ENCODE results near the gene ACBD3.

ACBD3 gene

DNA sequence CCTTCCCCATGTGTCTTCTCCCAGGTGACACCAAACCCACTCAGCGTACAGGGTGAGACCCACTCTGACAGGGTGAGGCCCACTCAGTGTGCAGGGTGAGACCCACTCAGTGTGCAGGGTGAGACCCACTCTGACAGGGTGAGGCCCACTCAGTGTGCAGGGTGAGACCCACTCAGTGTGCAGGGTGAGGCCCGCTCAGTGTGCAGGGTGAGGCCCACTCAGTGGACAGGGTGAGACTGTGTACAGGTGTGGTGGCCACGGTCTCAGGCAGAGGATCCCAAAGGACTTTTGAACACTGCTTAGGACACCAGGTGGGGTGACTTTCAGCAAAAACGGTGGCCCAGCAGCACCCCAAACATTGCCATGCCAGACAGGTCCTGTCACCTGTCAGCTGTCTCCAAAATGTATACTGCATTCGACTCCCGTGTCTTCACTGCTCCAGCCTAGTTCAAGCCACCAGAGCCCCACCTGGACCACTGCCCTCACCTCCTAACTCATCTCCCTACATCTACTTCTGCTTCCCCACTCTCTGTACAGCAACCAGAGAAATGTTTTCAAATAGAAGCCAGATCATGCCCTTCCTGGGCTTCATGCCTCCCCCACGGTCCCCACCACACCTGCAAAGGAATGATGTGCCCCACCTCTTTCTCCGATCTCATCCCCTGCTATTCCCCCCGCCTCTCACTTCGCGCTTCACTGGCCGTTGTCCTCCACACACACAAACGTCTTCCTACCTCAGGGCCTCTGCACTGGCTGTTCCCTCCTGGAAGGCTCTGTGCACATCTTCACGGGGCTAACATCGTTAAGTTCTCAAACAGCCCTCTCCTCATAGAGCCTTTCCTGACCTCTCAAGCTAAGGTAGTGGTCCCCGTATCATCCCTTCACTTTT lies 52.1 kb downstream of the ACBD3 start:
- DNase-seq (ENCODE audit: low spot score), result no peak

DNA sequence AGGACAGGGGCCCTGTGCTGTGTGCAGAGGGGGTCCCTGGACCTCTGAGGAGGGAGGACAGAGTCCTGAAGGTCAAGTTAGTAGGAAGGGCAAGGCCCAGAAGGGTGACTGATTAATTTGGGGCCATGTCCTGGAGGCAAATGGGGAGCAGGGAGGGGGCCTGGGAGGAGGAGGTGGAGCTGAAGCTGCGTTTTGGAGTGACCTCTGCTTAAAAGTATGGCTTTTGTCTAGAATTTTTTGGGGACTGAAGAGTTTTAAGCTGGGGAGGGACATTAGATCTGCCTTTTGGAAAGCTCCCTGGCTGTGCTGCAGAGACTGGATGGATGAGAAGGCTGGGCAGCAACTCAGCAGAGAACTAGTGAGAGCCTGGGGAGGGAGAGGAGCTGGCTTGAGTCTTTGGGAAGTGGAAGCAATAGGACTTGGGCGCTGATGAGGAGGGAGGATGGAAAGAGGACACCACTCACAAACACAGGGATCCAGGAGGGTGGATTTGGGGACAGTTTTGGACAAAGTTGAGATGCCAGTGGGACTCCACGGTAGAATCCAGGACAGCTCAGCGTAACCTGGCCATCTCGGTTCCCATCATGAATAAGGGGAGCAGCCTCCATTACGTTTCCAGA lies 52.9 kb downstream of the ACBD3 start:
- no peak for DNase-seq (ENCODE audit: low spot score)

GRCh38 chr1:226132728-226133503 lies 53.6 kb downstream of the ACBD3 start:
- DNase-seq (ENCODE audit: low spot score), result no peak

- DNase-seq (ENCODE audit: low spot score), result no peak
Measured at GRCh38 chr1:226131639-226132038, 54.9 kb downstream of the ACBD3 start.

DNA sequence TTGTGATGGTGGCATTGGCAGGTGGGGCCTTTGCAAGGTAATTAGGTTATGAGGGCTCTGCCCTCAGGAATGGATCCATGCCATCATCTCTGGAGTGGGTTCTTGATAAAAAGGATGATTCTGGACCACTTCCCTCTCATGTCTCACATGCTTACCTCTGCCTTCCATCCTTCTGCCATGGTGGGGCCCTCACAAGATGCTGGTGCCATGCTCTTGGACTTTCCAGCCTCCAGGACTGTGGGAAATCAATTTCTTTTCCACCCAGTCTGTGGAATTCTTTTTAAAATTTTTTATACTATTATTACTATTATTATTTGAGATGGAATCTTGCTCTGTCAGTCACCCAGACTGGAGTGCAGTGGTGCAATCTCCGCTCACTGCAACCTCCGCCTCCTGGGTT lies 57.3 kb downstream of the ACBD3 start:
- no peak for DNase-seq (ENCODE audit: low spot score)

DNA sequence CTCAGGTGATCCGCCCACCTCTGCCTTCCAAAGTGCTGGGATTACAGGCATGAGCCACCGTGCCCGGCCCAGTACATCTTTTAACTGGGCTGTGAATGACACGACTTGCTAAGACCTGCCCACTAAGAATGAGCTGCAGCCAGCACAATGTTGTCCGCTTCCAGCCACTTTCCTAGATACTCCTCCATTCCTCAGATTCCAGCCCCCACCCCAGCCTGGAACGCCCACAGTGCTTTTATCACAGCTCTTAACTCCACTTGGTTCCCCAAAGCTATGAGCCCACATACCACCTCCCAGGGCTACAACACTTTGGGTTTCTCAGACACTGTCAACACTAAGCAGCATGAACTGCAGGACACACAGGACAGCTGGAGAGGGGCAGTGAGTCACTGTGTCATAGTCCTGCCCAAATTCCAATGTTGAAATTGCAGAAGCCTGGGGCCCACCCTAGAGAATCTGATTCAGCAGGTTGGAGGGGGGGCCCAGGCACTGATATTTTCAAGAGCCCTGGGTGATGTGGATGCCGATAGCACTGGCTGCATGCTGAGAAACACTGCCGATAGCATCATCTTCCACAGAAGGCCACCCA lies 58.0 kb downstream of the ACBD3 start:
- no peak for DNase-seq (ENCODE audit: low spot score)

- no peak for DNase-seq (ENCODE audit: low spot score)
Measured at GRCh38 chr1:226126824-226127569, 59.5 kb downstream of the ACBD3 start.

- no peak for DNase-seq (ENCODE audit: low spot score)
Measured at GRCh38 chr1:226125831-226126230, 60.7 kb downstream of the ACBD3 start.

- peak; percentile 89 for DNase-seq (ENCODE audit: low spot score)
Measured at GRCh38 chr1:226125097-226125630, 61.4 kb downstream of the ACBD3 start.

DNA sequence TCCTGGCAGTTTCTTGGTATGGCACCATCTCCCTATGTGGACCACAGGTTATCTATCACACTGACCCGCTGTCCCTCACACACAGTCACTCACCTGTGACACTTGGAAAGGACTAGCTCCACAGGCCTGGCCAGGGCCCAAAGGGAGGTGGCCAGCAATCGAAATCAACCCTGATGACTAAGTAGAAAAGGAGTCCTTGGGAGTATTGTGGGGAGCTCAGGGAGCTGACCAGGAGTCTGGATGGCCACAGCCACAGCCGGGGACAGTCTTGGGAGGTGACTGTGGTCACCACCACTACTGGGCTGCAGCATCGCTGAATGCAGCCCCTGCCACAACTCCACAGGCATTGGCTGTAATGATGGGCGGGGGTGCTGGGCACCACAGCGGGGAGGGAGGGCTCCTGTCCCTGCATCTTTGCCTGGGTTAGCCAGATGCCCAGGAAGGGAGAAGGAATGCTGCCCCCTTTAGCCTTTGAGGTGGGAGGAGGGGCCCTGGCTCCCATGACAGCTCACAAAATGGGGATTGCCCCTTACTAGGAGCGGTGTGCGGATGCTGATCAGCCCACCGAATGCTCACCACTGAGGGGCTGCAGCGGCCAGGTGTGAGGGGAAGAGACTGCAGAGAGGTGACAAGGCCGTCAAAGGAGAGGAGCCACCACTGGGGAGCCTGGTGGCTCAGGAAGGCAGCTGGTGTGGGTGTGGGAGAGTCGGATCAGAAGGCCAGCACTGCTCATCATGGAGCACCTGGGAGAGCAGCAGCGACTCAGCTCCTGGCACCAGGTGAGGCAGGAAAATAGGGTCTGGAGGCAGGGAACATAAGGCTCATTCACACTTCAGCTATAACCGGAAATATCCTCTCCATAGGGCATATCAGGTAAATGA lies 62.7 kb downstream of the ACBD3 start:
- DNase-seq (ENCODE audit: low spot score), result no peak

- no peak for DNase-seq (ENCODE audit: low spot score)
Measured at GRCh38 chr1:226123212-226123560, 63.4 kb downstream of the ACBD3 start.

DNA sequence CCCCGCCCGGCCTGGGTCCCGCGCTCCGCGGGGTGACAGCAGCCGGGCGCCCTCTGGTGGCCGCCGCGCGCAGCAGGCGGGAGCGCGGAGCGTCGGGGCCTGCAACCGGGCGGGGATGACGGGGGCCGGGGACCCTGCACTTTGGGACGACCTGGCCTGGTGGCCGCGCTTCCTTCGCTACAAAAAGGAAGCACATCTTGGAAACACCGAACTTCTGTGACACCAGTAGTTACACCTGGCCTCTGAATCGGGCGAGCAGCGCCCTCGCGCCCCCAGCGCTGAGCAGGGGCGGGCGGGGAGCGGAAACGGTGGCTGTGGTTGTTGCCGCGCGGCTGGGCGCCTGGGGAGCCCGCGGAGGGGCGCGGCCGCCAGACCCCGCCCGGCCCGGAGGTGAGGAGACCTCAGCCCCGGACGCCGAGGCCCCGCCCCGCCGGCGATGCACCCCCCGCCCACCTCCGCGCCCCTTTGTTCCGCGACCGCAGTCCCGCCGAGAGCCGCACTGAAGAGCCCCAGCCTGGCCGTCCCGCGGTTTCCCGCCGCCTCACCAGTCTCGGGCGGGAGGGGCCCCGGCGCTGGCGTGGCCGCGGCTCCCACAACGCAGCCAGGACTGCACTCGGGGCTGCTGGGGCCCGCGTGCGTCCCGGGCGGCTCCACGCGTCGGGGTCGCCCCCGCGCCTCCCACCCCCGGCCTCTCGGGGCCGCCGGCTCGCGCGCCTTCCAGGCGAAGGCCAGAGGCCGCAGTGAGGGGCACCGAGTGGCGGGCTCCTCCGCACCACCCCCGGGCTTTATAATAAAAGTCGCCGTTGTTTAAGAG lies 64.7 kb downstream of the ACBD3 start:
- peak; percentile 74 for DNase-seq (ENCODE audit: low spot score)

DNA sequence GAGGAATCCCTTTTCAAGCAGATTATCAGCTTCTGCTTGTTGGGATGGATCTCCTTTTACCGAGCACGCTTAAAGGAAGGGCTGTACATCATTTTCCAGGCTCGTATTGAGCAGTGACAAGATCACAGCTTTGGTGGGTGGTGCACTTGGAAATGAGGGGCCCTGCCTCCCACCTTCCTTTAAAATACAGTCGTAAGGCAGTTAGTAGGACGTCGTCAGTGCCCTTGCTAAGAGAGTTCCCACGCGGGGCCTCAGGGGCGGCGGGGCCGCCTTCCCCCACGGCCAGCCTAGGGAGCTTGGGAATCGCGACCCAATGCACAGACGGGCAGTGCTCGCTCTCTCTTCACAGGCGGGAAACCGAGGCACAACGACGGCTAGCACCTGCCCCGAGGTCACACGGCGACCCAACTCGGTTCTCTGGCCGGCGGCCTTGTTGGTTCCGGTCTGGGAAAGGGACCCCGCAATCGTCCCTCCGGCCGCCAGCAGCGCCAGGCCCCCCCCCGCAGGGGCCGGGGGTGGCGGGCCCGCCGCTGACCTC lies 65.4 kb downstream of the ACBD3 start:
- DNase-seq (ENCODE audit: low spot score), result no peak

GRCh38 chr1:226120398-226120797 lies 66.1 kb downstream of the ACBD3 start:
- no peak for DNase-seq (ENCODE audit: low spot score)

GRCh38 chr1:226119169-226119568 lies 67.4 kb downstream of the ACBD3 start:
- DNase-seq (ENCODE audit: low spot score), result no peak

GRCh38 chr1:226118357-226118756 lies 68.2 kb downstream of the ACBD3 start:
- no peak for DNase-seq (ENCODE audit: low spot score)

- DNase-seq (ENCODE audit: low spot score), result no peak
Measured at GRCh38 chr1:226117330-226117729, 69.2 kb downstream of the ACBD3 start.

DNA sequence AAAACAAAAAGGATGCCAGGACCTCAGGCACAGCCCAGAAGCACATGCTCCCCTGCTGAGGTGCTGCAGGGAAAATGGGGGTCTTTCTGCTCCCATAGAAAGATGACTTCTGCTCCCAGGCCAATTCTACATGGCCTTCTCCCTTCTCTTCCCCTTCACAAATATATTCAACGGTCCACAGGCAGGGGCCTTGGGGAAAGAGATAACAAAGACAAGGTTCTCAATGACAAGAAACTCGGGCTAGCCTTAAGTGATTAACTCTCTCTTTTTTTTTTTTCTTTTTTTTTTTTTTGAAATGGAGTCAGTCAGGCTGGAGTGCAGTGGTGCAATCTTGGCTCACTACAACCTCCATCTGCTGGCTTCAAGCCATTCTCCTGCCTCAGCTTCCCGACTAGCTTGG lies 69.9 kb downstream of the ACBD3 start:
- no peak for DNase-seq (ENCODE audit: low spot score)

DNA sequence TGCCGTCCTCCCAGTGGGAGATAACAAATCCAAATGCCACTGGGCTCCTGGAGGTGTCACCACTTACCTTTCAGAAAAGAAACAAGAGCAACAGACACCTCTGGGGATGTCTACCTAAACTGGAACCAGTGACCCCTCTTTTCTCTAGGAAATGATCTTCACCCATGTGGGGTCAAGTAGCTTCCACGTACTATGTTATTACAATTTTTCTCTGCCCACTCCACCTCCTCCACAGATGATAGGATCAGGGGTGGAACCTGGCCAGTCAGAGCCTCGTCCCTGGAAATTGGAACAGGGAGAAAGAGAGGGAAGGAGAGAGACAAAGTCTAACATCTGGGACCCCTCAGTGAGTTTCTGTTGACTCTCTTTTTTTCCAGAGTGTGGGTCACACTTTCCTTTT lies 73.9 kb downstream of the ACBD3 start:
- DNase-seq (ENCODE audit: low spot score), result no peak
